Adipocyte (in vitro differentiated cells): ENCODE results near the gene KRTAP9-4.
A peak's percentile ranks its signal among the peaks of the same experiment; 100 is the strongest.
"Not testable (repeated sequence)": the region's sequence is repeated elsewhere in the genome, so short reads cannot be mapped to it uniquely, and the experiment has no call there.

Source experiments
- DNase-seq: peaks from one replicate; pipeline ENCODE4 v3.0.0-alpha.2; 2015; ENCODE audit warnings: low read depth
- H3K27me3 ChIP-seq: replicated peaks from 2 replicates; pipeline ENCODE4 v1.7.0; 2013; ENCODE audit warnings: mild to moderate bottlenecking, low read length, moderate library complexity; ENCODE audit not compliant: control insufficient read depth, insufficient read depth
- H3K36me3 ChIP-seq: 2 replicates; pipeline ENCODE4 v1.7.0; 2013; ENCODE audit warnings: low read length, mild to moderate bottlenecking, moderate library complexity; ENCODE audit not compliant: control insufficient read depth, insufficient read depth, severe bottlenecking
- H3K4me1 ChIP-seq: 2 replicates; pipeline ENCODE4 v1.7.0; 2013; ENCODE audit warnings: mild to moderate bottlenecking, low read length, moderate library complexity; ENCODE audit not compliant: control insufficient read depth, insufficient read depth
- H3K4me3 ChIP-seq: 2 replicates; pipeline ENCODE4 v1.7.0; 2013; ENCODE audit warnings: mild to moderate bottlenecking, low read length, moderate library complexity
- H3K9ac ChIP-seq: 2 replicates; pipeline ENCODE4 v1.7.0; 2013; ENCODE audit warnings: mild to moderate bottlenecking, low read length, moderate library complexity
- H3K9me3 ChIP-seq: 2 replicates; pipeline ENCODE4 v1.7.0; 2013; ENCODE audit warnings: mild to moderate bottlenecking, low read length, moderate library complexity; ENCODE audit not compliant: control insufficient read depth

The KRTAP9-4 gene

GRCh38 chr17:41249637-41250240 is at the start of gene KRTAP9-4:
Gene KRTAP9-4, plus strand, starts transcription at chr17:41249687. Its CDS starts 34 bp downstream, at chr17:41249721.
- H3K9me3 ChIP-seq, H3K9ac ChIP-seq, H3K4me1 ChIP-seq, H3K36me3 ChIP-seq, DNase-seq, H3K27me3 ChIP-seq, H3K4me3 ChIP-seq: not testable (repeated sequence)

- Histone ChIP-seq H3K9ac (no peak overlapping the region), H3K4me3 (no peak overlapping the region), H3K36me3 (no peaks in the 10 kb centered on the region), H3K4me1 (no peaks in the 10 kb centered on the region), H3K9me3 (peaks cover 5% of the 10 kb centered on the region), H3K27me3 (no peaks in the 10 kb centered on the region)
- DNase-seq, result peak; percentile 33
These were observed 37.5 kb upstream of the KRTAP9-4 start for GRCh38 chr17:41211845-41212466.

GRCh38 chr17:41212524-41213169 is 36.8 kb upstream of the KRTAP9-4 start:
- DNase-seq, result no peak
- Histone ChIP-seq H3K36me3 (no peaks in the 10 kb centered on the region), H3K9me3 (peaks cover 5% of the 10 kb centered on the region), H3K4me1 (no peaks in the 10 kb centered on the region), H3K27me3 (no peaks in the 10 kb centered on the region), H3K9ac (no peak overlapping the region), H3K4me3 (no peak overlapping the region)

GRCh38 chr17:41215681-41216080 is 33.8 kb upstream of the KRTAP9-4 start:
- Histone ChIP-seq H3K4me1 (no peaks in the 10 kb centered on the region), H3K9me3 (no peaks in the 10 kb centered on the region), H3K27me3 (no peaks in the 10 kb centered on the region), H3K36me3 (no peaks in the 10 kb centered on the region), H3K4me3 (no peak overlapping the region), H3K9ac (no peak overlapping the region)
- DNase-seq, result no peak

GRCh38 chr17:41223821-41224220 is 25.7 kb upstream of the KRTAP9-4 start:
- no peaks in the 10 kb centered on the region for H3K9me3 ChIP-seq
- peaks cover 5% of the 10 kb centered on the region for H3K27me3 ChIP-seq
- no peaks in the 10 kb centered on the region for H3K4me1 ChIP-seq
- H3K36me3 ChIP-seq, result no peaks in the 10 kb centered on the region
- no peak overlapping the region for H3K9ac ChIP-seq
- H3K4me3 ChIP-seq, result no peak overlapping the region
- peak; percentile 12 for DNase-seq

- no peak for DNase-seq
- Histone ChIP-seq H3K4me1 (no peaks in the 10 kb centered on the region), H3K27me3 (peaks cover 5% of the 10 kb centered on the region), H3K9ac (no peak overlapping the region), H3K4me3 (no peak overlapping the region), H3K9me3 (no peaks in the 10 kb centered on the region), H3K36me3 (no peaks in the 10 kb centered on the region)
These were observed 23.4 kb upstream of the KRTAP9-4 start for GRCh38 chr17:41226051-41226450.

- H3K4me3 ChIP-seq, H3K4me1 ChIP-seq, H3K27me3 ChIP-seq, H3K9me3 ChIP-seq, DNase-seq, H3K36me3 ChIP-seq, H3K9ac ChIP-seq: not testable (repeated sequence)
These were observed 22.8 kb upstream of the KRTAP9-4 start, which contains the start of gene KRTAP9-2 for GRCh38 chr17:41226598-41227095. Gene KRTAP9-2, plus strand, starts transcription at chr17:41226648. Its CDS starts 7 bp downstream, at chr17:41226655.

GRCh38 chr17:41230094-41230493 is 19.4 kb upstream of the KRTAP9-4 start:
- no peak for DNase-seq
- Histone ChIP-seq H3K9me3 (no peaks in the 10 kb centered on the region), H3K9ac (no peak overlapping the region), H3K27me3 (peaks cover 21% of the 10 kb centered on the region), H3K4me3 (no peak overlapping the region), H3K4me1 (peaks cover 6% of the 10 kb centered on the region), H3K36me3 (no peaks in the 10 kb centered on the region)

GRCh38 chr17:41231731-41232130 is 17.8 kb upstream of the KRTAP9-4 start:
- H3K9me3 ChIP-seq, result no peaks in the 10 kb centered on the region
- no peaks in the 10 kb centered on the region for H3K36me3 ChIP-seq
- peaks cover 6% of the 10 kb centered on the region for H3K4me1 ChIP-seq
- H3K4me3 ChIP-seq, result no peak overlapping the region
- peaks cover 16% of the 10 kb centered on the region for H3K27me3 ChIP-seq
- H3K9ac ChIP-seq, result no peak overlapping the region
- no peak for DNase-seq

GRCh38 chr17:41232399-41233105 is 16.9 kb upstream of the KRTAP9-4 start, which contains the start of gene KRTAP9-3:
Gene KRTAP9-3, plus strand, starts transcription at chr17:41232449. Its CDS starts 53 bp downstream, at chr17:41232502.
- H3K27me3 ChIP-seq, result peaks cover 16% of the 10 kb centered on the region
- not testable (repeated sequence) for H3K9ac ChIP-seq, H3K36me3 ChIP-seq, H3K9me3 ChIP-seq, H3K4me3 ChIP-seq, H3K4me1 ChIP-seq, DNase-seq

- not testable (repeated sequence) for DNase-seq, H3K9ac ChIP-seq, H3K4me3 ChIP-seq, H3K36me3 ChIP-seq, H3K4me1 ChIP-seq, H3K9me3 ChIP-seq
- H3K27me3 ChIP-seq, result peaks cover 11% of the 10 kb centered on the region
These were observed 12.4 kb upstream of the KRTAP9-4 start for GRCh38 chr17:41237116-41237515.
